ENCODE data around the gene KLF11.

- TF ChIP-seq, protein P1, sequence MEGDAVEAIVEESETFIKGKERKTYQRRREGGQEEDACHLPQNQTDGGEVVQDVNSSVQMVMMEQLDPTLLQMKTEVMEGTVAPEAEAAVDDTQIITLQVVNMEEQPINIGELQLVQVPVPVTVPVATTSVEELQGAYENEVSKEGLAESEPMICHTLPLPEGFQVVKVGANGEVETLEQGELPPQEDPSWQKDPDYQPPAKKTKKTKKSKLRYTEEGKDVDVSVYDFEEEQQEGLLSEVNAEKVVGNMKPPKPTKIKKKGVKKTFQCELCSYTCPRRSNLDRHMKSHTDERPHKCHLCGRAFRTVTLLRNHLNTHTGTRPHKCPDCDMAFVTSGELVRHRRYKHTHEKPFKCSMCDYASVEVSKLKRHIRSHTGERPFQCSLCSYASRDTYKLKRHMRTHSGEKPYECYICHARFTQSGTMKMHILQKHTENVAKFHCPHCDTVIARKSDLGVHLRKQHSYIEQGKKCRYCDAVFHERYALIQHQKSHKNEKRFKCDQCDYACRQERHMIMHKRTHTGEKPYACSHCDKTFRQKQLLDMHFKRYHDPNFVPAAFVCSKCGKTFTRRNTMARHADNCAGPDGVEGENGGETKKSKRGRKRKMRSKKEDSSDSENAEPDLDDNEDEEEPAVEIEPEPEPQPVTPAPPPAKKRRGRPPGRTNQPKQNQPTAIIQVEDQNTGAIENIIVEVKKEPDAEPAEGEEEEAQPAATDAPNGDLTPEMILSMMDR (IDR thresholded peaks at IDR 0.05): no peak
- TF ChIP-seq POLR2A (IDR thresholded peaks at IDR 0.05): no peak
- no peak for TF ChIP-seq EP300 (IDR thresholded peaks at IDR 0.05)
Measured at GRCh38 chr2:10085043-10085667, 41.8 kb downstream of the KLF11 start.

Measured in stomach (tissue), 4 donors.